NCI-H2107 treated with DMSO at 0.1 percent for 48 hours (cell line): ENCODE measurements around the gene HMX1.

Experiments
- DNase-seq: peaks from one replicate; lab custom pipeline; 2025; ENCODE audit not compliant: unreplicated experiment; lab: John Stamatoyannopoulos, UW

The HMX1 gene

DNA sequence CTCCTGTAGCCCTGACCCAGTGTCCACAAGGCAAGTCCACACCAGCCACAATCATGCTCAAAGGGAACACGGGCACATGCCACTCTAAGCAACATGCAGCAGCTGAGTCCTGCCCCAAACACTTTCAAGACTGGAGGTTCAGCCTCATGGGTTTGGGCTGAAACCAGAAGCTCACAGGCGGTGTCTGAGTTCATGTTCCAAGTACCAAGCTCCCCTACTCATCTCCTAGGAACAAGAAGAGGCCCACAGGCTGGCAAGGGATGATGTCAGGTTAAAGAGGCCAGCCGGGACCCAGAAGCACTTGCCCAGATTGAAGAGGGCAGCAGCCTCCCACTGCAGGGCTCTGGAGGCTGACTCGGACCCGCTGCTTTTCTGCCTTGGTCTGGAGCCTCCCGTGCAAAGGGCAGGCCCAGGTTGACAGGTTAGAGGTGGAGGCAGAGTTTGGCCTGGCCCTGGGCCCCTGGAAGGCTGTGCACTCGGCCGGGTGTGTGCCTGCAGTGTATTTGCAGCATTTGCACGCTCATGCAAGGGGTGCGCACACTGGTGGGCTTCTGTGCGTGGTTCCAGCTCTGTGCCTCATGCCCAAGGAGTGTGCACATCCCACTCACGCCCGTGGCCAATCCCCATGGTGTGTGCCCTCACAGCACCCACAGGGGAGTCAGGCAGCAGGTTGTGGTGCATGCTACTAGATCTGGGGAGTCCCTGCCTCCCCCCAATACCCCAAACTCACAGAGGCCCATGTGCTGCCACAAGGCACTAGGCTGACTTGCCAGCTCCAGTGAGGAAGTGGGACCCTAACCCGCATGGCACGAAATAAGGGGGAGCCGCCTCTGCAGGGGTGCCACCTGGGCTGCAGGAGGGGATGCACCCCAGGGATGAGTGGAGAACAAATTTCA, 2.4 kb downstream of the HMX1 start:
- no peak for DNase-seq

DNA sequence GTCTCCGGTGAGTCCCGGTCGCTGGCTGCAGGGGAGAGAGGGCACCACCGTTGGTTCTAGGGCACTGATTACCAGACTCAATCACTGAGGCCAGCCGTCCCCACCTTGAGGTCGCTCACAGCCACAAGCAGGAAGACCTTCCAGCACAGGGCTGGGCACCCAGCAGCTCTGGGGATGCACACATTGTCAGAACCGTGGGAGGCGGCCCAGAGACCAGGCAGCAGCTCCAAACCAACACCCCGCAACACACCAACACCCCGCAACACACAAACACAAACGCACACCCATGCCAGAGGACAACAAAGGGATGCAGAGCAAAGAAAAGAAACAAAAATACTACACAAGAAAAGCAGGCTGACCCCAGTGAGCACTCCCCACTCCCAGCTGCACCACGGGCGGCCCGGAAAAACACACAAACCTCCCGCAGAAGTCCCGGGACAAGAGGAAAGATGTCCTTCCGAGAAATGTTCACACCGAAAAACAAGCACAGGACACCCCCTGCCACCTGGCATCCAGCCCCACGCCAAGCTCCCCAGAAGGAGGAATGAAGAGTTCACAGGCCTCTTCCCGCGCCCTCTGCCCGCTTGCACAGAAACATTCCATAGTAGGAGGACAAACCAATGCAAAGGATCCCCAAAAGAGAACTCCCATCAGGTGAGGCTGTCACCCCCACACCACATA, 3.2 kb downstream of the HMX1 start:
- DNase-seq = no peak

DNA sequence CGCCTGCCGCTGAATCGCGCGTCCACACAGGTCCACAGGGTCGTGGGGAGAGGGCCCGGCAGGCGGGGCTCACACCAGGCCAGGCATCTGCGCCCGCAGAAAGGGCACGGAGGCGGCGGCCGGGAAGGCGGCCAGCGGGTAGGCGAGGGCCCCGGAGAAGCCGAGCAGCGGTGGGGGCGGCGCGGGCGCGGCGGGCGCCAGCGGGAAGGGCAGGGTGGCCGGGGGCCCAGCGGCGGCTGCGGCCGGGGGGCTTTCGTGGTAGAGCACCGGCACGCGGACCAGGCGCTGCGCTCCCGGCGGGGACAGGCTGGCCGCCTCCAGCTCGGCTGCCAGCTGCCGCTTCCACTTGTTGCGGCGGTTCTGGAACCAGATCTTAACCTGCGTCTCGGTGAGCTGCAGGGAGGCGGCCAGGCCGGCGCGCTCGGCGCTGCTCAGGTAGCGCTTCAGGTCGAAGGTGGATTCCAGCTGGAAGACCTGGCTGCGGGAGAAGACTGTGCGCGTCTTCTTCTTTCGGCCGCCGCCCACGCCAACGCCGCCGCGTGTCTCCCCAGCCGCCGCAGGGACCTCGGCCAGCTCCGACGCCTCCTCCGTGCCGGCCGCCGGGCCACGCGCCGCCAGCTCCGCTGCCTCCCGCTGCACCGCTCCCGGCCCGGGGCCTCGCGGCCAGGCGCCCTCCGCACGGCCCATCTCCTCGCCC, 3.9 kb downstream of the HMX1 start:
- no peak for DNase-seq

DNA sequence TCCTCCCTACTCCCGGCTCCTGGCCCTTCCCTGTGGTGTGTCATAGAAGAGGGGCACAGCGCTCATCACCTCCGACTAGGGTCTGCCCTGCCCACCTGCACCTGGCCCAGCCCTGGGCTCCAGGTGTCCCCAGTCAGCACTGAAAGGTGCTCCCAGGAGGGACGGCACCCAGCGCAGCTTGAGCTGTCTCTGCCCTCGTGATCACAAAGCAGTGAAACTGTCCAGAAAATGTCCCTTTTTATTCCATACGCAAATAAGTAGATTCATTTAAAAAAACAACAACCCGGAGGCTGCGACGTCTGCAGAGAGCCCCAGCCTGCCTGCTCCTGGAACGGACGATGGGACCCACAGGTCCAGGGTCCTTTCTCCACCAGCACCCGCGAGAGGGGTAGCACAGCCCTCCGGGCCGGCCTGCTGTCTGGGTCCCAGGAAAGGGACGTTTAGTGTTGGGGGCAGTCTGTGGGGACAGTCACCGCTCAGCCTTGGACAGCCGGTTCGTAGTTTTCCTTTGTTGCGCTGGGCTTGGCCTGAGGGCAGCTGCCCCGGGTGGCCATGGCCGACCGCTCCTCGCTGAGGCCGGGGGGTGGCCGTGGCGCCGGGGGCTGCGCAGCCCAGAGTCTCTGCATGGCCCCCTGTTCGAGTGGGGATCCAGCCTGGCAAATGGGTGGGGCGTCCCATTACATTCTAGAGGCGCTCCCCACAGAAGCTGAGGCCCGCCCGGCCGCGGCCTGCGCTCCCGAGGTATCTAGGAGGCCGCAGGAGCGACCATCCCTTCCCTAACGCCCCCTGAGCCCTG, 4.6 kb downstream of the HMX1 start:
- no peak for DNase-seq

DNA sequence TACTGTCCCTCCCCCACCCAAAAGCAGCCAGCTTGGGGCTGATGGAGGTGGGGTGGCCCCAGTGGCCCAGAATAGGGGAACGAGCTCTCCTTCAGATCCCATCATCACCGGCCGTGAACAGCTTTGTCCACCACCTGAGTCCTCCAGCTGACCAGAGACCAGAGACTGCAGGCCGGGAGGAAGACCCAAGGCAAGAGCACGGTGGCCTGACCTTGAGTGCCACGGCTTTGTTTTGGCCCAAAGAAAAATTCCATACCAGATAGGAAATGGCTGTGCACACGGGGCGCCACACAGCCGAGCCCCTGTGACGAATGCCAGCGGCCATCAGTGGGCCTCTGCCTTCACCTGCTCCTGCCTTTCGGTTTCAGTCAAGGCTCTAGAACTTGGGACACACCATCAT, 5.2 kb downstream of the HMX1 start:
- DNase-seq = no peak

DNA sequence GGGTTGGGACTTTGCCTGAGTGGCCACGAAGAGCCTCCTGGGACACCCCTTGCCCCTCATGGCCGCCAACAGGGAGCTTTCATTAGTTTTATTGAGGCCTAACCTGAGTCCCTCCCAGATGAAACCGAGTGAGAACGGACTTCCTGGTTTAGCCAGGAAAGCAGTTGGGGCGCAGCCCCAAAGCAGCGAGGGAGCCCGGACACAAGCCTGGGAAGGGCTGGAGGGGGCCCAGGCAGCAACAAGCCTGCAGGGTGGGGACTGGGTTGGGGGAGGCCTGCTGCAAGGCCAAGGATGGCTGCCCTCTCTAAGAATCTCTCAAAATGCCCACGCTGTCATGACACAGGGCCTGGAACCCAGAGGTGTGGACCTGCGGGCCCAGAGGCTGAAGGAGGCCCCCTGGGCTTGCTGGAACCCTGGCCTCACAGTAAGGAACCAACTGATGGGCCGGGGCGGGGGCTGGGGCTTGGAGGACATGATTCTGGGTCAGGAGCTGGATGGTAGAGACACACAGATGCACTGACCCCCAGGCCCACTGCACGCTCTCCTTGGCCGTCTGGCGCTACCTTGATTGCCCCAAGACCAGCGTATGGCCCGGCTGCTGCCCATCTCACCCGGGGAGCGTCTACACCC, 5.8 kb downstream of the HMX1 start:
- no peak for DNase-seq

DNA sequence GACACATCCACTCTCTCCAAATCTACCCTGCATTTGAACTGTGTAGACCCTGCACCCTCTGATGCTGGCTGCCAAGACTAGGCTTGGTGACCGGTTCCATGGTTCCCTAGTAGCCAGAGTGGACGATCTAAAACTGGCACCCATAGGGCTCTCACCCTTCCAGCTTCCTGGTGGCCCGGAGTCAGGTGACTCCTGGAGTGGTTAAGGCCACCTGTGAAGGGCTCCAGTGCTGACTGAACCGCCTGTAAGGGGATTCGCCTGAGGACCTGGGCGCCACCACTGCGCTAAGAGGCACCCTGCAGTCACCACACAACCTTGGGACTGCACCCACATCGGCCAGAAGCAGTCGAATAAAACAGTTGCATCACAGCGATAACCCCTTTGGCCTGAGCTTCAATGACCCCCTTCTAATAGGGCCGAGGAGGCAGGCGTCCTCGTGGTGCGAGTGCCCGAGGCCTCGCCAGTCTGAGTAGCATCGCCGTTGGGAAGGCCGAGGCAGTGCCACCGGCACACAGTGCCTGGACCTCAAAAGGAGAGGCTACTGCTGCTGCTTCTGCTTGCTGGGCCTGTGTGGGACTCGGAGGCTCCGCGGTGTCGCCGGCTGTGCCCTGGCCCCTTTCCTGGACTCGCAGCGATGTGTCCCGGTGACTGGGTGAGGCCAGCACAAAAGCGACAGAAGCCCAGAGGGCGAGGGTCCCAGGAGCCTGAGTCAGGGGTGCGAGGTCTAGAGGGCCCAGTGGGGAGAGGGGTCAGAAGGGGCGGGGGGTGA, 6.5 kb downstream of the HMX1 start:
- no peak for DNase-seq

DNA sequence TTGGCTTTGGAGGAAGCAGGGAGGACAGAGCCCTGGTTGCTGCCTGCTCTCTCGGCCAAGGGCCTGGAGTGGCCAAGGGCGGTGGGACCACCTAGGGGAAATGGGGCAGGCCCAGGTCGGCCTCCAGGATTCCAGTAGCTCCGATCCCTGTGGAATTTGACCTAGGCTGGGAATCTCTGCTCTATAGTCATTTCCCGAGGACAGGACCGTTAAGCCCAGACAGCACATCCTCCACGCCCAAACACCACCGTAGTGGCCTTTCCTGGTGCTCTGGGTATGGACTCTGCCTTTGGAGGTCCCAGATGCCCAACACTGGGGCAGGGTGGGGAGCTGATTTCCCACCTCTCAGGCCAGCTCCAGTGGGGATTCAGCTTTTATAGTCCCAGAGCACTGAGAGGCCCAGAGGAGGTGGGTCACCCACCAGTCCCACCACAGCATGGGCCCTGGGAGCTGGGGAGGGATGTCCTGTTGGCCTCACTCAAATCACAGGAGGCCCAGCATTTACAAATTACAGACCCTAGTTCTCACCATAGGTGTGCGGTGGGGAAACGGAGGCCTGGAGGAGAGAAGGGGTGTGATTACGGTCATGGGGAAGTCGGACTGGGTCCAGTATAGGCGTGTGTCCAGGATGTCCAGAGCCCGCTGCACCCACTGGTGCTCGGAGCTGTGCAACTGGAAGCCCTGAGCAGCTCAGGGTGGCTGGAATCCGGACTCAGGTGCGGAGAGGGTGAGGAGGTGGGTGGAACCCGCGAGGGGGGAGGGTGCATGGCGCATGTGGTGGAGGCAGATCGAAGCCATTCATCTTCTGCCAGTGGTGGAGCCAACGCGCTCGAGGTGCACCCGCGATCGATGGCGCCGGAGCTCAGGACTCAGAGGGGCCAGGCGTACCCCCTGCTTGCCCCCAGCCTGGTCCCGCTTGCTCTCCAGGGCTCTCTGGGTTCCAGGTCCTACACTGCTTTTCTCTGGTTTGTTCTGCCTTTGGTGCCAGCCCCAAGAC, 7.7 kb downstream of the HMX1 start:
- no peak for DNase-seq

DNA sequence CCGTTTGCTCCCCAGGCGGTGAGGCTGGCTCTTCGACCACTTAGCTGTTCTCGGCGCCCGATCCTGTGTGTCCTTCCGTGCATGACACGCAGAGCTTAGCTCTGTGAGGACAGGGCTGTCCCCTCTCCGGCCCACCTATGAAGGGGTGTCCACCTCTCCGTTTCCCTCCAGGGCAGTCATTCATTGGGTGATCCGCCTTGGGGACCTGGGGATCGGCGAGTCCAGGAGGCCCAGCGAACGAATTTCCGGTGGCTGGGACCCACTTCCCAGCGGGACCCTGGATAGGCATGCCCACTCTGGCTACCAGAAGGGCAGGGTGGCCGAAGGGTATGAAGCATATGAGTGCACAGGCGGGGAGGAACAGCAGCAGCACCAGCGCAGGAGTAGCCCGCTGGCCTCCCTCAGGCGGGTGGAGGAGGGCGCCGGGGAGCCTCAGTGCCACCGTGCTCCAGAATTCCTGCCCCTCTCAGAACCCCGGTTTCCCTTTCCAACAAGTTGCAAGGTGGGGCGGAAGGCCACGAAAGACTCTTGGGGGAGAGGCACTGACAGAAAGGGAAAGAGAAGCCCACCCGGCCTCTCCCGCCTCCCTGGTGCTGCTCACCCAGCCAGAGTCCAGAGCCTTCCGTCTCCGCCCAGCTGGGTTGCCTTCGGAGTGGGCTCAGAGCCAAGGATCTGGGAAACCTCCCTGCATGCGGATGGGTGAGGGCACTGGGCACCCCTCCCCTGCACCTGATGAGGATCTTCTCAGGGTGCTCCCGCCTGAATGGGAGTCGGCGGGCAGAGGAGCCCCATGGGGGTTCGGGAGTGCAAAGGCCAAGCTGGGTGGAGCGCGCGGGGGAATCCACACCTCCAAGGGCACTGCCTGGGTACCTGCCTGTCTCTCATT, 8.6 kb downstream of the HMX1 start:
- no peak for DNase-seq

DNA sequence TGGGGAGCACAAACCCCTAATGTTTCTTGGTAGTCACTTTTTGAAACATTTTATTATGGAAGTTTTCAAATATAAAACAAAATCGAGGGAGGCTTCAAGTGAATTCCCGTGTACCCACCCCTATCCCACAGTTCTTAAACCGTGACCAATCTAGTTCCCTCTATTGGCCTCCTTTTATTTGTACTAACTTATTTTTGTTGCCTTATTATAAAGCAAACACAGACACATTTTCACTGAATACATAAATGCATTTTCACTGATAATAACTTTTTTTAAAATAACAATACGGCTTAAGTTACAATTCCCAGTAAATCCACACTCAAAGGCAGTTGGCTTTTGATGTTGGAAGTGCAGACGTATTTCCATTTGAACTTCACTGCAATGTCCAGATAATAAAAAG, 9.3 kb downstream of the HMX1 start:
- DNase-seq = no peak

DNA sequence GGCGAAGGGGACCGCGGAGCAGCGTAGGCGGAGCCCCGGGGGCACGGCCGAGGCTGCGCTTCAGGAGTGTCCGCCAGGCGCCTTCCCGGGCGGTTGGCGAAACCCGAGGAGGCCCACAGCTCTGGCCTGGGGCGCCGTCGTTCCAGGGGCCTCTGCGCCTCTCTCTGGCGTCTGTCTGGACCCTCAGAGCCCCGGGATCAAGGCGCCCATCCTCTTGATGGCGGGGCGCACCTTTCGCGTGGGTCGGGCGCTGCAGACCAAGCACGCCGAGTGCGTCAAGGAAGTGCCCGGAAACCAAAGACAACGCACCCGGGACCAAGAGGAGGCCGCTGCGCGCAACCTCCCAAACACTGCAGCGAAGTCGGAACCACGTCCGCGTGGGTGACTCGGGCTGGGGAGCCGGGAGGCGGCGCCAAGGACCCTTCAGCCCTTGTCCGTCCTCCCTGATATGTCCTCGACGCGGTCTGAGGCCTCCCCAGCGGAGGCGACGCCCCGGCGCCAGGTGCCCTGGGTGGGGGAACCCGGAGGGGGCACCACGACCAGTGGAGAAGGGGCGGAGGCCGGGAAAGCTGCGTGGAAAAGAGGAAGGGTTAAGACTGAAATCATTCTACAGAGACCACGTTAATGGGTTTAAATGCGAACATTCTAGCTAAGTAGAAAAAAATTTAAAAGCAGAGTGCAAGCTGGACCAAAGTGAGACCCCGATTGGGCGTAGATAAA, 9.9 kb downstream of the HMX1 start:
- DNase-seq = no peak

DNA sequence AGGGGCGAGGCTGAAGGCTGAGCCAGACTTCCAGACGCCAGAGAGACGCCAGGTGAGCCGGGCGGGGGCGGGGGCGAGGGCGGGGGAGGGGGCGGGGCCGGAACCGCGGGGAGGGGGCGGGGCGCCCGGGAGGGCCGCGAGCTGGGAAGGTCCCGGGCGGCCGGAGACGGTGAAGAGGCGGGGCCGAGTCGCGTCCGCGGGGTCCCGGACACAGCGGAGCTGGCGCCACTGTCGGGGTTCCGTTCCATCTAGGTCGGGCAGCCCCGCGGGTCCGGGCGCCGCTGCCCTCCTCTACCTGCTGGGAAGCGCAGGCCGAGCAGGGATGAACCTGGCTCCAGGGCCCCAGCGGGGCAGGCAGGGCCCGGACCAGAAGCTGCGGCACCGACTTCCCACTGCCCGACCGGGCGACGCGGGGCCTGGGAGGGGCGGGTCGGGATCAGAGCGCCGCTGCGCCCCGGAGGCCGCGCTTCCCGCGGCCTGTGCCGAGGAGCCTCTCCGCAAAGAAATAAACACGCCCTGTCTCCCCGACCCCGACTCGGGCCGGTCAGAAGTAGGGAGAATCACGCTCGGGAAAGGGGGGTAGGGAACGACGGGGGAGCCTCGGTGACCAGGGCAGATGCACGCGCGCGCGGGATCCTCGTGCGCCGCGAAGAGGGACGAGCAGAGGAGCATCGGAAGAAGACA, 10.6 kb downstream of the HMX1 start:
- no peak for DNase-seq

DNA sequence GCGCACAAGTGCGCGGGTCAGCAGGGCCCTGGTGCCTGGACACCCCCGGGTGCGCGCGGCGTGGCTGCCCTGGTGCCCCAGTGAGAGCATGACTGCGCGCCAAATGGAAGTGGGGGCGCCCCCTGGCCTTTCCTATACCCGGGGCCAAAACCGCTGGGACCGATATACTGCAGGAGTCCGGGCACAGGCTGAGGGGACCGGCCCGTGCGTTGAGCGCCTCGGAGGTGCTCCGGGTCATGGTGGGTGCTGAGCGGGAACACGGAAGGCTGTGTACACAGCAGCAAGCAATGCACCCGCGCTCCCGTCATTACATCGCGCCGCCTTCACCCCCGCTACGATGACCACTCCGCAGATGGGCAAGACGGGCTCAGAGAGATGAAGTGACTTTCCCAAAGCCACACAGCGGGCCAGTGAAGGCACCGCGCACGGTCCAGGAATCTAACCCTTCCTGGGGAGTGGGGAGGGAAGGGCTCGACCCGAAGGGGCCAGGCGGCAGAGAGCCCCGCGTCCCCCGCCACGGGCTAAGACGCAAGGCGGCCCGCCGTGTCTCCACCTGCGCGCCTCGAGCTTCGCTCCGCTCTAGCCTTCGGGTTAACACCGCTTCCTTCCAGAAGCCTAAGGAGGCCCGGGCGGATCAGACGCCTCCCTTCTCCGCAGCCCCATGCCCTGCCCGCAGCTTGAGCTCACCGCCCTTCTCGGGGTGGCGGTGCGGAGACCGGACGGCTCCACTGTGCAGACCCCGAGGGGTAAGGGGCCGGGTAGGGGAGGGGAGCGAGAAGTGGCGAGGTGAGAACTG, 11.3 kb downstream of the HMX1 start:
- DNase-seq = no peak

DNA sequence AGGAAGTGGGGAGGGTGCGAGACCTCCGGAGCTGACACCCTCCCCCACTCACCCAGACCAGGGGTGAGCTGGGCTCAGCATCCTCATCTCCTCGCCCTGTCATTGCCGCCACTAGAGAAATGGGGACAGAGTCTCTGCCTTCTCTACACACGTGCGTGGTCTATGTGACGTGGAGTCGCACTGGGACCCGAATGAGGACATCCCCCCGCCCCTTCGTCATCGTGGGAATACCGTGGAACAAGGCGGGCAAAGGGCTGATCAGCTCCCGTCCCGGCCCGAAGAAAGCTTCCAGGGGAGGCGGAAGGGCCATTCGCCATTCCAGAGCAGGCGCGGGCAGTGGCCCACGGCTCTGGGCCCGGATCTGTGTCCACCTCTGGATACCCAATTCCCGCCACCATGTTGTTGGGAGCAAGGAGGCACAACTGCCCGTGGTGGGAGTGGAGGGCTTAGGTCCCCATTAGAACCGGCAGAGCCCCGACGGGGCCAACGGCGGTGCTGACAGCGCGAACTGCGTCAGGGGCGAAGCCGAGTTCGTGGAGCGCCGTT, 12.0 kb downstream of the HMX1 start:
- DNase-seq = no peak

DNA sequence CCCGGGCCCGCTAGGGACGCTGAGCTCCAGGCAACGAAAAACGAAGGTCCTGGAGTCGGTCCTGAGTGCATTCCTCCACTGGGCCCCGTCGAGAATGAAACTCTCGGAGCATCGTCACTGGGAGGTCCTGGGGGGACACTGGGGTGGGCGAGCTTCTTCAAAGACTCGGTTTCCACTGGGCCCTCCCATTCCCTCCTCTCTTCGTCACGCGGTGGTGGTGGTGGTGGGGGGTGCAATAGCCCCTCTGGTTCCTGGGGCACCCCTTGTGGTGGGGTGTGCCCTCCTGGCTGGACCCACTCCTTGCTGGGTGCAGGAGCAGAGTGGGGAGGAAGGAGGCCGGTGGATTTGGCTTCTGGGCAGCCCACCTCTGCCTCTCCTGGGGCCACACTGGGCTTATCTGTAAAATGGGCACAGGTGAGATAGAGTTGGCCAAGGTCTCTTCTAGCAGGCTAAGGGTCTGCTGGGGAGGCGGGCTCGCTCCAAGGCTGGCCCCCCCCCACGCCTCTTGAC, 12.9 kb downstream of the HMX1 start:
- no peak for DNase-seq
